Right lobe of liver (tissue), 6 donors: ENCODE data around the gene ZMAT3. TPM values are rescaled to one million over a fixed set of nuclear protein-coding genes. Genes with fewer than 3 reads are reported as not detected.

Experiments used
- ATAC-seq, 4 donors: fragments of 200-7000 bp; cut with Tn5 transposase; one replicate each; pipeline ENCODE4 v1.9.1; 2020; ENCODE audit warnings: mild to moderate bottlenecking in 4 of 4, moderate library complexity in 4 of 4
- DNase-seq, 3 donors: peaks; one replicate each; pipeline ENCODE4 v3.0.0-alpha.2; 2020
- H3K27ac ChIP-seq, 3 donors: fragments of 200-600 bp; one replicate each; pipeline ENCODE4 v1.8.0; 2022
- H3K27me3 ChIP-seq, 2 donors: fragments of 200-600 bp; one replicate each; pipeline ENCODE4 v1.8.0; 2022
- H3K36me3 ChIP-seq, 4 donors: fragments of 200-600 bp; sonication (generic) in 1 of 4; one replicate each; pipeline versions ENCODE4 v1.5.1 to v1.8.0; 2017 to 2022; ENCODE audit warnings: control low read depth in 1 of 4
- H3K4me1 ChIP-seq, 4 donors: fragments of 200-600 bp; sonication (generic) in 1 of 4; one replicate each; pipeline versions ENCODE4 v1.5.1 to v1.8.0; 2017 to 2022; ENCODE audit warnings: control low read depth in 1 of 4
- H3K4me3 ChIP-seq, 3 donors: fragments of 200-600 bp; one replicate each; pipeline ENCODE4 v1.8.0; 2022
- H3K9me3 ChIP-seq, 4 donors: fragments of 200-600 bp; sonication (generic) in 1 of 4; one replicate each; pipeline versions ENCODE4 v1.5.1 to v1.8.0; 2017 to 2022; ENCODE audit warnings: control low read depth in 1 of 4
- POLR2A ChIP-seq: fragments of 450-650 bp; IDR thresholded peaks from one replicate; pipeline ENCODE4 v1.6.1; 2017; ENCODE audit warnings: antibody characterized with exemption, mild to moderate bottlenecking
- WGBS: methylation state at CpG from one replicate; pipeline ENCODE4 v1.1.6; 2018; ENCODE audit warnings: low coverage, low lambda C conversion rate; ENCODE audit not compliant: insufficient coverage; ENCODE audit errors: missing lambda C conversion rate; 5-methylcytosine and 5-hydroxymethylcytosine counted together
- intact Hi-C, 2 donors: fragments of 100-400 bp; cut with DNase I; formaldehyde crosslinking; loops; one replicate each; pipeline versions ENCODE4 v1.11.2 to v1.14.1; 2022
- total RNA-seq, 6 experiments: library from RNA; depleted of rRNA in 2 of 6; stranded (reverse); fragments of >200 nt in 2 of 6; fragmentation: NEBNext Ultra II Directional in 3 of 6; extraction: Animal tissue kit (Norgen Biotek cat#: 25700) in 3 of 6; gene quantifications; one replicate each; pipeline versions ENCODE4 v1.1.0 to v1.2.4, GENCODE V29; 2016 to 2023
- TF ChIP-seq, protein P1 (sequence below), 4 donors: fragments of 200-600 bp in 3 of 4; fragments of 450-650 bp in 1 of 4; IDR thresholded peaks; one replicate each; pipeline versions ENCODE4 v1.5.1 to v1.8.0; 2016 to 2022; ENCODE audit warnings: antibody characterized with exemption in 4 of 4, mild to moderate bottlenecking in 2 of 4
- donor health status: DM: no; HTN: yes; CAD: no.
- donor health status: DM: no; HTN: no; CAD: no.
- donor health status: DM: no; HTN: no; CAD: no.
- donor health status: DM: no; HTN: yes; CAD: no.
- donor health status: DM: no; HTN: yes; CAD: no.

The ZMAT3 gene
- total RNA-seq, 6 experiments from 2014 or later = 5.5 to 19.6 (median 10.8) TPM

DNA sequence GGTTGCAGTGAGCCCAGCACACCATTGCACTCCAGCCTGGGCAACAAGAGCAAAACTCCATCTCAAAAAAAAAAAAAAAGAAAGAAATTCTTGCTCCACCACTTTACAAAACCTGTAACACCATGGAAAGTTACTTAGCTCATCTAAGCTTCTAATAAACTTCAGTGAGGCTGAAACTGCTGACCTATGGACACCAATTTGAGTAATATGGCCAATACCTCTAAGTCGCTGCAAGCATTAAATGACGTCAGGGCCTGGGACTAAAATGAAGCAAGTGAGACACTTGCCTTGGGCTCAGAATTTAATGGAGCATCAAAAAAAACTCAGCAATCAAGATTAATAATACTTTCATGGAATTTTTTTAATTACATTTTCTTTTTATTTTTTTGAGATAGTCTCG lies 42.5 kb downstream of the ZMAT3 start:
- DNase-seq (no peak), ATAC-seq (no peak)
- H3K9me3 ChIP-seq = no peaks in the 10 kb centered on the region
- intact Hi-C loops = no loop called here
- H3K4me3 ChIP-seq = no peak overlapping the region
- H3K4me1 ChIP-seq = no peaks in the 10 kb centered on the region
- H3K27me3 ChIP-seq = no peaks in the 10 kb centered on the region
- no peak overlapping the region for H3K27ac ChIP-seq
- WGBS = 98% methylated on average over 3 of the region's 3 CpGs
- TF ChIP-seq POLR2A = no peak
- TF ChIP-seq, protein P1, sequence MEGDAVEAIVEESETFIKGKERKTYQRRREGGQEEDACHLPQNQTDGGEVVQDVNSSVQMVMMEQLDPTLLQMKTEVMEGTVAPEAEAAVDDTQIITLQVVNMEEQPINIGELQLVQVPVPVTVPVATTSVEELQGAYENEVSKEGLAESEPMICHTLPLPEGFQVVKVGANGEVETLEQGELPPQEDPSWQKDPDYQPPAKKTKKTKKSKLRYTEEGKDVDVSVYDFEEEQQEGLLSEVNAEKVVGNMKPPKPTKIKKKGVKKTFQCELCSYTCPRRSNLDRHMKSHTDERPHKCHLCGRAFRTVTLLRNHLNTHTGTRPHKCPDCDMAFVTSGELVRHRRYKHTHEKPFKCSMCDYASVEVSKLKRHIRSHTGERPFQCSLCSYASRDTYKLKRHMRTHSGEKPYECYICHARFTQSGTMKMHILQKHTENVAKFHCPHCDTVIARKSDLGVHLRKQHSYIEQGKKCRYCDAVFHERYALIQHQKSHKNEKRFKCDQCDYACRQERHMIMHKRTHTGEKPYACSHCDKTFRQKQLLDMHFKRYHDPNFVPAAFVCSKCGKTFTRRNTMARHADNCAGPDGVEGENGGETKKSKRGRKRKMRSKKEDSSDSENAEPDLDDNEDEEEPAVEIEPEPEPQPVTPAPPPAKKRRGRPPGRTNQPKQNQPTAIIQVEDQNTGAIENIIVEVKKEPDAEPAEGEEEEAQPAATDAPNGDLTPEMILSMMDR (IDR thresholded peaks at IDR 0.05) = no peak
- H3K36me3 ChIP-seq = peaks cover 0 to 3% (median 0%) of the 10 kb centered on the region in 4 donors

- TF ChIP-seq, protein P1 (IDR thresholded peaks at IDR 0.05) = no peak
- Histone ChIP-seq H3K36me3 (peaks cover 0 to 3% (median 0%) of the 10 kb centered on the region in 4 donors), H3K27ac (no peak overlapping the region), H3K4me3 (no peak overlapping the region), H3K27me3 (no peaks in the 10 kb centered on the region), H3K9me3 (no peaks in the 10 kb centered on the region), H3K4me1 (no peaks in the 10 kb centered on the region)
- intact Hi-C loops = no loop called here
- ATAC-seq = no peak
- WGBS = 80% methylated on average over 1 of the region's 1 CpG
- DNase-seq = no peak
Measured at GRCh38 chr3:179028408-179028807, 43.2 kb downstream of the ZMAT3 start.

DNA sequence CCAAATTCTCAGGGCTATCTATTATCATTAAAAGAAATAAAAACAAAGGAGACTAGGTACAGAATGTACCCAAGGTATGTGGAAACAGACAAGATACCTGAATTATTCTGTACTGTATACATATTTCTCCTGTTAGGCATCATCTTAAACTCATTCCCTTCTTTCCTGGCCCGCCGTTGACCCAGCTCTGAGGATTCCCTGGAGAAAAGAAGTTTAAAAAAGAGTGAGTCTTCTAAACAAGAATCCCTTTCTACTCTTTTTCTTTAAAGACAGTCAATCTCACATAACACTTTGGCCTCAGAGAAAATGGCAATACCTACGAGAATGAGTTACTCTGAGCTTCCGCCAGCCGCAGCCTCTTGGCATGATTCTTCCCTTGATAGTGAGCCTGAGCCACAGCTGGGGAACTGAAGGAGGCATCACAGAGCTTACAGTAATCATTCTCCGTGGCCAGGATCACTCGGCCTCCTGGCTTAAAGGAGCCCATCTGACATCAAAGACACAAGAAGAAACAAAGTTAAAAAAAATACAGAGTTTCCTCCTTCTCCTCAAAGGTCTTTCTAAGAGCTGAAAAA lies 44.2 kb downstream of the ZMAT3 start:
- H3K27me3 ChIP-seq = no peaks in the 10 kb centered on the region
- no peaks in the 10 kb centered on the region for H3K4me1 ChIP-seq
- no peak for DNase-seq
- ATAC-seq = no peak
- H3K4me3 ChIP-seq = no peak overlapping the region
- no peaks in the 10 kb centered on the region for H3K9me3 ChIP-seq
- peaks cover 0 to 3% (median 0%) of the 10 kb centered on the region in 4 donors for H3K36me3 ChIP-seq
- no peak overlapping the region for H3K27ac ChIP-seq
- intact Hi-C loops = no loop called here
- TF ChIP-seq, protein P1 (IDR thresholded peaks at IDR 0.05) = no peak
- TF ChIP-seq POLR2A = no peak
- WGBS = 72% methylated on average over 7 of the region's 7 CpGs

GRCh38 chr3:179026636-179027035 lies 45.0 kb downstream of the ZMAT3 start:
- no peak overlapping the region for H3K4me3 ChIP-seq
- H3K4me1 ChIP-seq = no peaks in the 10 kb centered on the region
- DNase-seq (no peak), ATAC-seq (no peak)
- TF ChIP-seq, protein P1 (IDR thresholded peaks at IDR 0.05) = no peak
- no peak for TF ChIP-seq POLR2A
- intact Hi-C loops = no loop called here
- H3K9me3 ChIP-seq = no peaks in the 10 kb centered on the region
- peaks cover 0 to 3% (median 0%) of the 10 kb centered on the region in 4 donors for H3K36me3 ChIP-seq
- H3K27ac ChIP-seq = no peak overlapping the region
- H3K27me3 ChIP-seq = no peaks in the 10 kb centered on the region
- 85% methylated on average over 2 of the region's 2 CpGs for WGBS
